ENCODE measurements around the gene MNT. TPM values are rescaled to one million over a fixed set of nuclear protein-coding genes. Genes with fewer than 3 reads are reported as not detected.

MNT gene
- polyA plus RNA-seq, 3 donors, result 0.28 to 42.4 (median 1.3) TPM

DNA sequence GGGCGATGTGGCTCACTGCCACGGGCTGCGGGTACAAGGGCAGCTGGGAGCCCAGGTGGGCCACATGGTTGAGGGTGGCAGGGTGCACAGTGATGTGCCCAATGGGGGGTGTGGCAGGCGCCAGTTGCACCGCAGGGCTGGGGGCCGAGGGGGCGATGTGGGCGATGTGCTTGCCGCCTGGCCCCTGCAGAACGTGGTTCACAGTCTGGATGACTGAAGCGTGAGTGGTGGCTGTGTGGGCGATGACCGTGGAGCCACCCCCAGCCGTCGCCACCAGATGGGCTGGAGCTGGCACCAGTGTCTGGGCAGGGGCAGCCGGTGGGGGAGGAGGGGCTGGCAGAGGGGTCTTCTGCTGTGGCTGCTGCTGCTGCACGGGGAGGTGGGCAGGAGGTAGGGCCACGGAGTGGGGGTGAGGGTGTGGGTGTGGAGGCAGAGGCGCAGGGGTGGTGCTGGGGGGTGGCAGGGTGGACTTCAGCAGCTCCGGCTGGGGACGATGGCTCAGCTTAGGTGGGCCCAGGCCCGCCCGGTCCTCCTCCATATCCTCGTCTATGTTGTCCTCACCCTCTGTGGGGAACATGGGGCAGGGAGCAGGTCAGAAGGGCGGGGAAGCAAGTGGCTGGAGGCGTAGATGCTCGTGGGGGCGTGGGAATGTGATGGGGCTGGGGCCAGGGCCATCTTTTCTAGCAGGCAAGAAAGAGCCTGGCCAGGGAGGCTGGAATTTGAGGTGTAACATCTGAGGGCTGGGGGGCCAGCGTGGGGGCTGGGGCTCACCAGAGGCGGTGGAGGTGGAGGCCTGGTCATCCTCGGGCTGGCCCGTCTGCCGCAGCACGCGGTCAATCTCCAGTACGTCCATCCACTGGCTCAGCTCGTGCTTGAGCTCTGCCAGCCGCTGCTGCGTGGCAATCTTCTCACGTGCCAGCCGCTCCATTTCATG, 13.5 kb downstream of the MNT start:
- WGBS (ENCODE audit: insufficient coverage), result 97% methylated on average over 30 of the region's 41 CpGs
- H3K27ac ChIP-seq (ENCODE audit: low read depth in 1 of 2, low read length in 2 of 2), result no peak overlapping the region
- Mint-ChIP-seq H3K9me3 (no peaks in the 10 kb centered on the region), H3K4me1 (peaks cover 37% of the 10 kb centered on the region), H3K36me3 (peaks cover 58 to 77% of the 10 kb centered on the region in 2 donors), H3K27me3 (ENCODE audit: low read depth in 3 of 3) (peaks cover 0 to 2% (median 0%) of the 10 kb centered on the region in 3 donors), H3K27ac (peak overlapping the region in 4 of 7 donors; percentile 11 to 70 (median 28)), H3K4me3 (no peak overlapping the region)
- no peak for DNase-seq
- intact Hi-C loops (cut with micrococcal nuclease), result loop anchor here in 1 of 2 donors (10.0 kb wide), 1 partner anchor 287 kb away; no protein-coding TSS in a partner anchor
- H4K20me1 ChIP-seq (ENCODE audit: insufficient read depth, low read length), result peaks cover 41% of the 10 kb centered on the region
- no peak overlapping the region for H3K4me3 ChIP-seq (replicated peaks in 1 of 3; ENCODE audit: low read depth in 2 of 3, low read length in 3 of 3)
- H3K27me3 ChIP-seq (ENCODE audit: control insufficient read depth in 2 of 2, insufficient read depth in 2 of 2, low read length in 2 of 2), result no peaks in the 10 kb centered on the region
- TF ChIP-seq, protein P1, sequence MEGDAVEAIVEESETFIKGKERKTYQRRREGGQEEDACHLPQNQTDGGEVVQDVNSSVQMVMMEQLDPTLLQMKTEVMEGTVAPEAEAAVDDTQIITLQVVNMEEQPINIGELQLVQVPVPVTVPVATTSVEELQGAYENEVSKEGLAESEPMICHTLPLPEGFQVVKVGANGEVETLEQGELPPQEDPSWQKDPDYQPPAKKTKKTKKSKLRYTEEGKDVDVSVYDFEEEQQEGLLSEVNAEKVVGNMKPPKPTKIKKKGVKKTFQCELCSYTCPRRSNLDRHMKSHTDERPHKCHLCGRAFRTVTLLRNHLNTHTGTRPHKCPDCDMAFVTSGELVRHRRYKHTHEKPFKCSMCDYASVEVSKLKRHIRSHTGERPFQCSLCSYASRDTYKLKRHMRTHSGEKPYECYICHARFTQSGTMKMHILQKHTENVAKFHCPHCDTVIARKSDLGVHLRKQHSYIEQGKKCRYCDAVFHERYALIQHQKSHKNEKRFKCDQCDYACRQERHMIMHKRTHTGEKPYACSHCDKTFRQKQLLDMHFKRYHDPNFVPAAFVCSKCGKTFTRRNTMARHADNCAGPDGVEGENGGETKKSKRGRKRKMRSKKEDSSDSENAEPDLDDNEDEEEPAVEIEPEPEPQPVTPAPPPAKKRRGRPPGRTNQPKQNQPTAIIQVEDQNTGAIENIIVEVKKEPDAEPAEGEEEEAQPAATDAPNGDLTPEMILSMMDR (IDR thresholded peaks at IDR 0.05), result no peak
- no peaks in the 10 kb centered on the region for H3K9me3 ChIP-seq (replicated peaks in 1 of 2; ENCODE audit: control insufficient read depth in 1 of 2, insufficient read depth in 1 of 2, low read length in 2 of 2)
- H3K36me3 ChIP-seq (replicated peaks in 1 of 2; ENCODE audit: control insufficient read depth in 1 of 2, insufficient read depth in 2 of 2, low read length in 2 of 2), result peaks cover 51 to 52% of the 10 kb centered on the region in 2 donors
- no peak overlapping the region for H3K9ac ChIP-seq (ENCODE audit: insufficient read depth, low read length, poor library complexity, severe bottlenecking)
- no peak overlapping the region for H3K4me2 ChIP-seq (replicated peaks; ENCODE audit: extremely low read depth, low read length, poor library complexity, severe bottlenecking)
- peaks cover 32% of the 10 kb centered on the region for H3K79me2 ChIP-seq (ENCODE audit: insufficient read depth, low read length)
- peaks cover 29 to 35% of the 10 kb centered on the region in 2 donors for H3K4me1 ChIP-seq (ENCODE audit: control insufficient read depth in 1 of 2, insufficient read depth in 2 of 2, low read length in 2 of 2)
- no peak overlapping the region for H2AFZ ChIP-seq (ENCODE audit: insufficient read depth, low read depth, low read length, poor library complexity, severe bottlenecking)

- Histone ChIP-seq H3K4me1 (ENCODE audit: control insufficient read depth in 1 of 2, insufficient read depth in 2 of 2, low read length in 2 of 2) (peaks cover 23 to 27% of the 10 kb centered on the region in 2 donors), H3K36me3 (replicated peaks in 1 of 2; ENCODE audit: control insufficient read depth in 1 of 2, insufficient read depth in 2 of 2, low read length in 2 of 2) (peaks cover 52 to 58% of the 10 kb centered on the region in 2 donors), H4K20me1 (ENCODE audit: insufficient read depth, low read length) (peaks cover 46% of the 10 kb centered on the region), H3K9ac (ENCODE audit: insufficient read depth, low read length, poor library complexity, severe bottlenecking) (no peak overlapping the region), H2AFZ (ENCODE audit: insufficient read depth, low read depth, low read length, poor library complexity, severe bottlenecking) (no peak overlapping the region), H3K27me3 (ENCODE audit: control insufficient read depth in 2 of 2, insufficient read depth in 2 of 2, low read length in 2 of 2) (no peaks in the 10 kb centered on the region), H3K79me2 (ENCODE audit: insufficient read depth, low read length) (peaks cover 30% of the 10 kb centered on the region), H3K27ac (ENCODE audit: low read depth in 1 of 2, low read length in 2 of 2) (no peak overlapping the region), H3K9me3 (replicated peaks in 1 of 2; ENCODE audit: control insufficient read depth in 1 of 2, insufficient read depth in 1 of 2, low read length in 2 of 2) (no peaks in the 10 kb centered on the region), H3K4me3 (replicated peaks in 1 of 3; ENCODE audit: low read depth in 2 of 3, low read length in 3 of 3) (no peak overlapping the region), H3K4me2 (replicated peaks; ENCODE audit: extremely low read depth, low read length, poor library complexity, severe bottlenecking) (no peak overlapping the region)
- 94% methylated on average over 19 of the region's 22 CpGs for WGBS (ENCODE audit: insufficient coverage)
- Mint-ChIP-seq H3K4me1 (peaks cover 29% of the 10 kb centered on the region), H3K4me3 (no peak overlapping the region), H3K27me3 (ENCODE audit: low read depth in 3 of 3) (peaks cover 0 to 2% (median 0%) of the 10 kb centered on the region in 3 donors), H3K27ac (peak overlapping the region in 1 of 7 donors; percentile 21), H3K36me3 (peaks cover 52 to 78% of the 10 kb centered on the region in 2 donors), H3K9me3 (no peaks in the 10 kb centered on the region)
- TF ChIP-seq, protein P1 (IDR thresholded peaks at IDR 0.05), result no peak
- DNase-seq, result no peak
- intact Hi-C loops (cut with micrococcal nuclease), result loop anchor here in 1 of 2 donors (10.0 kb wide), 1 partner anchor 288 kb away; no protein-coding TSS in a partner anchor
Observed at GRCh38 chr17:2386400-2387085, 14.3 kb downstream of the MNT start.

All from CD14-positive monocyte (primary cell).